OCI-LY3 (cell line): Measurements from ENCODE around the gene TP53I11.

Experiments used
- CTCF ChIP-seq: fragments of 200-600, 300-600 bp; sonication (generic); IDR thresholded peaks from 2 replicates; pipeline ENCODE4 v1.5.1; 2014; ENCODE audit warnings: antibody characterized with exemption, low read length, low read depth
- EZH2phosphoT487 ChIP-seq: fragments of 200-600 bp; shearing (Covaris generic); IDR thresholded peaks from 2 replicates; pipeline ENCODE4 v1.6.1; 2018; ENCODE audit warnings: antibody characterized with exemption, mixed run types, low read depth

GRCh38 chr11:44904261-44905020 is 46.2 kb downstream of the TP53I11 start:
- TF ChIP-seq CTCF (no peak), EZH2phosphoT487 (no peak)
